Activated CD8-positive, alpha-beta memory T cell treated with anti-CD3 and anti-CD28 coated beads, Interleukin-2, amount 50 U/mL, for 48 hours (primary cell): Measurements from ENCODE around the gene ID4.
"Not testable (repeated sequence)": the region's sequence is repeated elsewhere in the genome, so short reads cannot be mapped to it uniquely, and the experiment has no call there.

Experiments
- DNase-seq: peaks from one replicate; pipeline ENCODE4 v3.0.0-alpha.2; 2020

The ID4 gene

DNA sequence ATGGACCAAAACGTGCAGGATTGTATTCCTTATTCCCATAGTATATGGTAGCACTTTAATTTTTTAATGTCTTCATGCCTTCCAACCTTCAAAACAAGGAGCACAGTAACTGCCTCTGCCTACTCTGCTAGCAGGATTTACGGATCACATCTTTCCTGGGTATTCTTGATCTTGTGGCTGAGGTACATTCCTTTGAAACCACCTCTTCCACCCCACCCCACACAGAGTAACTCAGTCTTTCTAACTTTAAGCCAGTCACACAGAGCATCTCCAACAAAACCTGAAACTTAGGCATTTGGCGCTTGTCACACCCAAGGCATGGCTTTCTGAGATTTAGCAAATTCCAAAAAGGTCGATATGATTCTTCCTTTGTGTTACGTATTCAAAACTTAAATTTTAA, 2.3 kb upstream of the ID4 start:
- no peak for DNase-seq

DNA sequence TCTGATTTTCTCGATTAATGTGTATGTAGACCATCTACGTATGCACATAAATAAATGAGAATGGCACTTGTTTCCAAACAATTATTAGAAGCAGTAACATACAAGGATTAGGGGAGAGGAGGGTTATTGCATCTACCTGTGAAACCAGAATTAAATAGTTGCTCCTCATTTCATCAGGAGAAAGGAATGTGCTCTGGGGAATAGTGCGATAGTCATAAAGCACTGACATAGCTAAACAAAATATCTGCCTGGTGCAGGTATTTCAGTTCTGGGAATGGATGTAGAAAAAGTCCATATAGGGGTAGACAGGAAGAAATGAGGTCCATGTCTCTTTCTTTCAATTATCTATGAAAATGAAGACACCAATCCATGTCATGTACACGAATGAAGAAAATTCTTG, 1.6 kb upstream of the ID4 start:
- no peak for DNase-seq

DNA sequence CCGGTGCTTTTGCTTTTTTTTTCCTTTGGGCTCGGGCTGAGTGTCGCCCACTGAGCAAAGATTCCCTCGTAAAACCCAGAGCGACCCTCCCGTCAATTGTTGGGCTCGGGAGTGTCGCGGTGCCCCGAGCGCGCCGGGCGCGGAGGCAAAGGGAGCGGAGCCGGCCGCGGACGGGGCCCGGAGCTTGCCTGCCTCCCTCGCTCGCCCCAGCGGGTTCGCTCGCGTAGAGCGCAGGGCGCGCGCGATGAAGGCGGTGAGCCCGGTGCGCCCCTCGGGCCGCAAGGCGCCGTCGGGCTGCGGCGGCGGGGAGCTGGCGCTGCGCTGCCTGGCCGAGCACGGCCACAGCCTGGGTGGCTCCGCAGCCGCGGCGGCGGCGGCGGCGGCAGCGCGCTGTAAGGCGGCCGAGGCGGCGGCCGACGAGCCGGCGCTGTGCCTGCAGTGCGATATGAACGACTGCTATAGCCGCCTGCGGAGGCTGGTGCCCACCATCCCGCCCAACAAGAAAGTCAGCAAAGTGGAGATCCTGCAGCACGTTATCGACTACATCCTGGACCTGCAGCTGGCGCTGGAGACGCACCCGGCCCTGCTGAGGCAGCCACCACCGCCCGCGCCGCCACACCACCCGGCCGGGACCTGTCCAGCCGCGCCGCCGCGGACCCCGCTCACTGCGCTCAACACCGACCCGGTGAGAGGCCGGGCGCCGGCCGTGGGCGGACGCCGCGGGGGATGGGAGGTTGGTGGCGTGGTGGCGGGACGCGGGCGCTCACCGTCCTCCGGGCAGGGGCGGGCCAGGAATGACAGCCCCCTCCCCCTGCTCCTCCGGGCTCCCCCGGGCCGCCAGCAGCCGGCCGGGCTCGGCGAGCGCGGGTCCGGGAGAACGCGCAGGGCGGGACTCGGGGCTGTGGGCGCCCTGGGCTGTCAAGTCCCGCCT, 606 bp downstream of the ID4 start:
- peak; percentile 48 for DNase-seq

GRCh38 chr6:19838442-19839236, 1.5 kb downstream of the ID4 start:
- DNase-seq: peak; percentile 50

DNA sequence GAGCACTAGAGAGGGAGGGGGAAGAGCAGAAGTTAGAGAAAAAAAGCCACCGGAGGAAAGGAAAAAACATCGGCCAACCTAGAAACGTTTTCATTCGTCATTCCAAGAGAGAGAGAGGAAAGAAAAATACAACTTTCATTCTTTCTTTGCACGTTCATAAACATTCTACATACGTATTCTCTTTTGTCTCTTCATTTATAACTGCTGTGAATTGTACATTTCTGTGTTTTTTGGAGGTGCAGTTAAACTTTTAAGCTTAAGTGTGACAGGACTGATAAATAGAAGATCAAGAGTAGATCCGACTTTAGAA, 2.0 kb downstream of the ID4 start:
- DNase-seq: no peak

GRCh38 chr6:19839788-19840187, 2.6 kb downstream of the ID4 start:
- DNase-seq: no peak

DNA sequence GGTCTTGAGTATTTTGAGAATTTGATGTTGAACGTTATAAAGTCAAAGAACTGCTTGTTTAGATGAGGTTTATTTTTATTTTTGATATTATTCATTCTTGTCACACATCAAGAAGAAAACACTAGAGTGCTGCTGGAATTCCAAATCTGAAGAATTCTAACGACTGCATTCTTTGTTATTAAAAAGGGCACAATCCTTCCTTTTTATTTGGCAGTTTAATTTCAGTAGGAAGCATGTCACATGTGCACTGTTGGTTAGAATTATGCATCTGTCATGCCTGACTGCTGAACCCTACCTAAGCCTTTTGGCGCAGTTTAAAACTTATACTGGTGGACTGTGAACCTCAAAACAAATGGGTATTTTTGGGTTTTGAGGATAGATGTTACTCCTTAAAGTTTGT, 4.0 kb downstream of the ID4 start:
- no peak for DNase-seq

DNA sequence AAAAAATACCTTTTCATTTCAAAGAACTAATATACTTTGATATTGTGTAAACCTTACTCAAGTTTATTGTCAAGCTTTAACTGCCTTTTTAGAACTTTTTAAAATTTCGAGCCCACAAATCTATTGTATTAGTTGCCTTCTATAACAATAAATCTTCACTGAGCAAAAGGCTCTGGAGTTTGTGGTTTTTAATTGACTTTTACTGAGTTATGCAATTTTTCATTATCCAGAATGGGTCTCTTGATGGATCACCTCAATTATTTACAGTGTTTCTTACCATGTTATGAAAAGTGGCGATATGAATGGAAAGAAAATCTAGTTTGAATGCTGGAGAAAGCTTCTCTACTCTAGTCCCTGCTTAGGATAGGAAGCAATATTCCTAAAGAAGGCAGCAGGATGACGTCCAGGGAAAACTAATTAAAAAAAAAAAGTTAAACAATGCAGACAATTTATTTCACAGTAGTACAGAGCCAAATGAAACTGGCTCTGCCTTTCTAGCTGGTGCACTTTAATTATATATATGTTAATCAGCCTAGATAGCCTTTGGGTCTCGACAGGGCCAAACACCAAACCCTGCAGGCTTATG, 5.0 kb downstream of the ID4 start:
- DNase-seq: no peak

GRCh38 chr6:19844689-19845088, 7.5 kb downstream of the ID4 start:
- no peak for DNase-seq

DNA sequence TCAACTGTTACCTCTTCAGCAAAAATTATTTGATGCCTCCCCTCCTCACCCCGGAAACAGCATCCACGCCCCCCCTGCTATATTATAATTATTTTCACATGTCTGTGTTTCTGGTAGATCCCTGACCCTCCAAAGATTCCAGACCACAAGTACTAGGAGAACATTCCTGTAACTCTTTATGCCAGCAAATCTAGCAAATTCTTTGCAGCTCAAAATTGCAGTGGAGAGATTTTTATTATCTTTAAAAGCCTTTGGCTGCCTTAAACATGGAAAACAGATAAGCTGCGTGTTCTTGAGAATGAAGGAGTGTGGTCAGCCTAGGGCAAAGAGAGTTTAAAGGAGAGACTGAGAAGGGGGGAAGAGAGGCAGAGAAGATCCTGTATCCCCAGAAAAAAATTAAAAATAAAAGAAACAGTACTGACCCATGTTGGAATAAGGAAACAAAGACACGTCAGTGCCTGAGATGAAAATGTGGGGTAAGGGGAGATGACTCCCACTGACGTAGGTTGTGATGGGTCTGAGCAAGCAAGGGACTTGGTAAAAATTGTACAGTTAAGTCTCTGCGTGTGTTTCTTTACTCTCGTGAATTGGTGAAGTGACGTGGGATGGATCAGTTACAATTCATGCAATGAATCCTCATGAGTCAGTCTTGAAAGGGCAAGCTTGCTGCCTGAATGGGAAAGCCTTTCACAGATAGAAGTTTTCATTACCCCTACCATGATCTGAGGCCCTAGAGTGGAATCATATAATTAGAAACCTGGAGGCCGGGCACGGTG, 8.3 kb downstream of the ID4 start:
- no peak for DNase-seq

DNA sequence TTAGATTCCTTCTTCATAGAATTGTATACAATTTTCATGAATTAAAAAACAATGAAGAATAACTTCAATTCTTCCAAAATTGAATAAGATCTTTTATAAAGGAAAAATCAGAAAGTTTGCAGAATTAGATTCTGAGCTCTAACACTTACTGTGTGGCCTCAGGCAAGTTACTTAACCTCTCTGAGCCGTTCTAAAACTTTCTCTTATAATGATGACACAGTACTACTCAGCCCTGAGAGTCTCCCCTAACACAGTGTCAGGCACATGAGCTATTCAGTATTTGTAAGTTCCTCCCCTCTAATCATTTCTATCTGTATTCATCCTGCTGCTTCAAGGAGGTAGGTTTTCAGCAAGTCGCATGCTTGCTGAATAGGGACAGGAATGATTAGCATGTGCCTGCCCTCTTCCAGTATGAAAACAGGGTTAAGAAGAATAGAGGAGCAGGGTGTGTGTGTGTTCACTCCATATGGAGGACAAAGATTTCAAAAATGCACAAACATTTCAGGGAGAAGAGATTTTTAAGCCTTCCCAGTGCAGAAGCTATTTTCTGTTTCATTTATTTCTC, 11.4 kb downstream of the ID4 start:
- DNase-seq: no peak

DNA sequence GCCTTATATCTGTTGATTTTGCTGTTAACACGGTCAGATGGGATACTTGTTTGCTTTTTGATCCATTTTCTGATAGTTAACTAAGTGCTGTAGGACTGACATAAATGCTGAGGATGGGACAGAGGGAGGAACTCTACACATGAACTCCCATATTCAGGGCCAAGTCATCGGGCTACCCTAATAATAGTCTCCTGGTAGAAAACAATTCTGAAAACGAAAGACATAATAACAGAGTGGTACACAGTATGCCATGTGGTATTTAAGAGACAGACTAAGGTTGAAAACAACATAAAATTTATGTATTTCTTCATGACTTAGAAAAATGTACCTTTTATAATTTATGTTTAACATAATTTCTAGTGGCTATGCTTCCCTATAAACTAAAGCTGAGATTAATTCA, 12.0 kb downstream of the ID4 start:
- DNase-seq: no peak

GRCh38 chr6:19849755-19850154, 12.6 kb downstream of the ID4 start:
- no peak for DNase-seq

GRCh38 chr6:19851241-19852089, 14.3 kb downstream of the ID4 start:
- DNase-seq: no peak

- DNase-seq: no peak
Observed at GRCh38 chr6:19852090-19852457, 14.9 kb downstream of the ID4 start.

- no peak for DNase-seq
Observed at GRCh38 chr6:19852927-19853326, 15.8 kb downstream of the ID4 start.

DNA sequence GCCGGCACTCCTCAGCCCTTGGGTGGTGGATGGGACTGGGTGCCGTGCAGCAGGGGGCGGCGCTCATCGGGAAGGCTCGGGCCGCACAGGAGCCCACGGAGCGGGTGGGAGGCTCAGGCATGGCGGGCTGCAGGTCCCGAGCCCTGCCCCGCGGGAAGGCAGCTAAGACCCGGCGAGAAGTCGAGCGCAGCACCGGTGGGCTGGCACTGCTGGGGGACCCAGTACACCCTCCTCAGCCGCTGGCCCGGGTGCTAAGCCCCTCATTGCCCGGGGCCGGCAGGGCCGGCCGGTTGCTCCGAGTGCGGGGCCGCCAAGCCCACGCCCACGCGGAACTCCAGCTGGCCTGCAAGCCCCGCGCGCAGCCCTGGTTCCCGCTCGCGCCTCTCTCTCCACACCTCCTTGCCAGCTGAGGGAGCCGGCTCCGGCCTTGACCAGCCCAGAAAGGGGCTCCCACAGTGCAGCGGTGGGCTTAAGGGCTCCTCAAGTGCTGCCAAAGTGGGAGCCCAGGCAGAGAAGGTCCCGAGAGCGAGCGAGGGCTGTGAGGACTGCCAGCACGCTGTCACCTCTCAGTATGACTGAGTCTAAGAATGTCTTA, 17.3 kb downstream of the ID4 start:
- DNase-seq: not testable (repeated sequence)

DNA sequence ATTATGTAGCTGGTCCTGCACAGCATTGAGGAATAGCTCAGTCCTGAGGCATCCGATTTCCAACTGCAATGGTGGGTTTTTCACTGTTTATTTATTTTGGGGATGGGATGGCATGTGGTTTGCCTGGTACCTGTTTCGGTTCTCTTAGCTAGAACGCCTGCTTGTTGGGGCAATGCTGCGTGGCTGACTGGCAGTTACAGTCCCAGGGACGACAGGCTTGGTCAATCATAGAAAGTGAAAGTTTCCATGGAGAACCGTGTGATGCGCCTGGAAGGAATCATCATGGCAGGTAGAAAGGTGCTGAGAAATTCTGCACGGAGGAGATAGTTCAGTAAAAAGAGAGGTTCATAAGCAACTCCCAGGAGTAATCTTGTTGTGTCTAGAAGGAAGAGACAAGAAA, 18.4 kb downstream of the ID4 start:
- DNase-seq: no peak

- DNase-seq: no peak
Observed at GRCh38 chr6:19857139-19857538, 20.0 kb downstream of the ID4 start.

- DNase-seq: no peak
Observed at GRCh38 chr6:19857703-19858102, 20.5 kb downstream of the ID4 start.

- DNase-seq: no peak
Observed at GRCh38 chr6:19860235-19860877, 23.2 kb downstream of the ID4 start.
